ENCODE measurements around the gene FAM222A. TPM values are rescaled to one million over a fixed set of nuclear protein-coding genes. Genes with fewer than 3 reads are reported as not detected.

FAM222A gene
- total and polyA plus RNA-seq, 9 donors: 4.7 to 9.3 (median 5.9) TPM

GRCh38 chr12:109775172-109775881, 61.7 kb downstream of the FAM222A start:
- peaks cover 7% of the 10 kb centered on the region for H3K9me3 ChIP-seq (replicated peaks; ENCODE audit: control insufficient read depth, low read depth, low read length)
- H3K4me3 ChIP-seq (ENCODE audit: low read length): no peak overlapping the region
- no peak overlapping the region for H3K27ac ChIP-seq (ENCODE audit: low read length)
- H3K27me3 ChIP-seq (ENCODE audit: control insufficient read depth, insufficient read depth, low read length): peaks cover 4% of the 10 kb centered on the region
- H3K4me1 ChIP-seq (ENCODE audit: control insufficient read depth, insufficient read depth, low read length): no peaks in the 10 kb centered on the region
- DNase-seq: peak; percentile 72
- WGBS (ENCODE audit: insufficient coverage): 0% methylated on average over 2 of the region's 10 CpGs
- H3K36me3 ChIP-seq (ENCODE audit: control insufficient read depth, insufficient read depth, low read length): no peaks in the 10 kb centered on the region

DNA sequence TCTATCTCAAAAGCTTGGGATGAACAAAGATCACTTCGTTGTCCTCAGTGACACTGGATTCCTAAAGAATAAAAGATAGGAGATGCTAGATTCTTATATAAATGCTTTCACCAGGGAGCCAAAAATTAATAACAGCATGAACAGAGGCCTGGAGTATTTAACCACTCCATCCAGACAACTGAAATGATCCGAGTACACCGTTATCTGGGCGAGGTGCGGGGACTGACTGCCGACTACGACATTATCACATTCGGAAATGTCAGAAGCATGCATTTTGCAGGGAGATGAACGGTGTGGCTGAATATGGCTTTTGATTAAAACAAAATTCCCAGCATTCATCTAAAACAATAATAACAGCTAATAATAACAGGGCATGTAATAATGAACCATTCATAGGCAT, 63.0 kb downstream of the FAM222A start:
- no peak overlapping the region for H3K27ac ChIP-seq (ENCODE audit: low read length)
- H3K4me3 ChIP-seq (ENCODE audit: low read length): no peak overlapping the region
- no peaks in the 10 kb centered on the region for H3K36me3 ChIP-seq (ENCODE audit: control insufficient read depth, insufficient read depth, low read length)
- peaks cover 7% of the 10 kb centered on the region for H3K9me3 ChIP-seq (replicated peaks; ENCODE audit: control insufficient read depth, low read depth, low read length)
- no peaks in the 10 kb centered on the region for H3K4me1 ChIP-seq (ENCODE audit: control insufficient read depth, insufficient read depth, low read length)
- no peak for DNase-seq
- H3K27me3 ChIP-seq (ENCODE audit: control insufficient read depth, insufficient read depth, low read length): peaks cover 4% of the 10 kb centered on the region
- WGBS (ENCODE audit: insufficient coverage): 80% methylated on average over 1 of the region's 9 CpGs

DNA sequence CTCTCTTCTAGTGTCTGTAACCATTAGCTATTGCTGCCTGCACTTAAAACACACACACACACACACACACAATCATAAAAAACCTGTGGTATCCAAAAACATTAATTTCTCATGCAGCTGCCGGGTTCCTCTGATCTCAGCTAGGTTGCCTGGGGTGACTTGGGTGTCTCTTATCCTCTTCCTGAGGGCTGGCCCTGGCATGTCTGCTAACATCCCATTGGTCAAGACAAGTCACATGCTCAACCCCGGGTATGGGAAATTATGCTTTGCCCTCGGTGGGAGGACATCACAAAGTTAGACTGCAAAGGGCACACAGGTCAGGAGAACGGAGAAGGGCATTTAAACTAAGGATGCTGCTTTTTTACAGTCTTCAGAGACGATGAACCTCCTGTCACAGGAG, 63.9 kb downstream of the FAM222A start:
- 31% methylated on average over 3 of the region's 5 CpGs for WGBS (ENCODE audit: insufficient coverage)
- Histone ChIP-seq H3K4me3 (ENCODE audit: low read length) (no peak overlapping the region), H3K9me3 (replicated peaks; ENCODE audit: control insufficient read depth, low read depth, low read length) (peaks cover 7% of the 10 kb centered on the region), H3K27me3 (ENCODE audit: control insufficient read depth, insufficient read depth, low read length) (peaks cover 4% of the 10 kb centered on the region), H3K36me3 (ENCODE audit: control insufficient read depth, insufficient read depth, low read length) (no peaks in the 10 kb centered on the region), H3K4me1 (ENCODE audit: control insufficient read depth, insufficient read depth, low read length) (no peaks in the 10 kb centered on the region), H3K27ac (ENCODE audit: low read length) (no peak overlapping the region)
- no peak for DNase-seq

DNA sequence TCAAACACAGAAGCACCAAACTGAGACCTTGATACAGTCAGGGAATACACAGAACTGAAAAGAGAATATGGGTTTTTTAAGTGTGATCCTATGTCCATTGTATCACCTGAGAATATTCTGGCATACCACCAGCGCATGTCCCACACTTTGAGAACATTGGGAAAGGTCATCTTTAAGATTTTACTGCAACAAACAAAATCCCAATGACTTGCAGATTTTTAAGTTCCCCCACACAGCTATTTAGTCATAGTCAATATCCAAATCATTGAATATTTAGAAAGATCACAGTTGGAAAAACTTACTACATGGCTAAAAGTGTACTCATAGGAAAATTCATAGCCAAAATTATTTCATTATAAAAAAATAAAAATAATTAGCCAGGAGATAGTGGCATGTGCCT, 65.1 kb downstream of the FAM222A start:
- no peak overlapping the region for H3K4me3 ChIP-seq (ENCODE audit: low read length)
- no peaks in the 10 kb centered on the region for H3K36me3 ChIP-seq (ENCODE audit: control insufficient read depth, insufficient read depth, low read length)
- WGBS (ENCODE audit: insufficient coverage): no CpG with 5 or more reads among the region's 1 CpG
- H3K4me1 ChIP-seq (ENCODE audit: control insufficient read depth, insufficient read depth, low read length): no peaks in the 10 kb centered on the region
- DNase-seq: no peak
- no peak overlapping the region for H3K27ac ChIP-seq (ENCODE audit: low read length)
- peaks cover under 1% of the 10 kb centered on the region for H3K27me3 ChIP-seq (ENCODE audit: control insufficient read depth, insufficient read depth, low read length)
- H3K9me3 ChIP-seq (replicated peaks; ENCODE audit: control insufficient read depth, low read depth, low read length): peaks cover 7% of the 10 kb centered on the region

DNA sequence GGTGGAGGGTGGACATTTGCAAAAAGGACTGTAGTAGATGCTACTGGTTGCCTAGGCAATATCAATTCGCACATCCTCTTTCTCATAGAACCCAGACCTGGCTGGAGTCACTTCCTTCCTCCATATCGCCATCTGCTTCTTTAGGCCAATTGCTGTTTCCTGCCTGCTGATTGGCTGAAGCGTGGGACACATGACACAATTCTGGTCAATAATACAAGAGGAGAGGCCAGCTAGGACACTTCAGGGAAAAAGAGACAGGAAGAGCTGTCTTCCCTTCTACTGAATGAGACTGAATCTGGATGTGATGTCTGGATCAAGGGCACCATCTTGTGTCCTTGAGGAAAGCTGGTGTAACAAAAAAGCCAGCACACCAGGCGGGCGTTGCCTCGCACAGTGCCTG, 65.8 kb downstream of the FAM222A start:
- no peak overlapping the region for H3K27ac ChIP-seq (ENCODE audit: low read length)
- no peak overlapping the region for H3K4me3 ChIP-seq (ENCODE audit: low read length)
- H3K36me3 ChIP-seq (ENCODE audit: control insufficient read depth, insufficient read depth, low read length): no peaks in the 10 kb centered on the region
- H3K9me3 ChIP-seq (replicated peaks; ENCODE audit: control insufficient read depth, low read depth, low read length): peaks cover 7% of the 10 kb centered on the region
- no peak for DNase-seq
- WGBS (ENCODE audit: insufficient coverage): 89% methylated on average over 5 of the region's 6 CpGs
- H3K4me1 ChIP-seq (ENCODE audit: control insufficient read depth, insufficient read depth, low read length): no peaks in the 10 kb centered on the region
- no peaks in the 10 kb centered on the region for H3K27me3 ChIP-seq (ENCODE audit: control insufficient read depth, insufficient read depth, low read length)

DNA sequence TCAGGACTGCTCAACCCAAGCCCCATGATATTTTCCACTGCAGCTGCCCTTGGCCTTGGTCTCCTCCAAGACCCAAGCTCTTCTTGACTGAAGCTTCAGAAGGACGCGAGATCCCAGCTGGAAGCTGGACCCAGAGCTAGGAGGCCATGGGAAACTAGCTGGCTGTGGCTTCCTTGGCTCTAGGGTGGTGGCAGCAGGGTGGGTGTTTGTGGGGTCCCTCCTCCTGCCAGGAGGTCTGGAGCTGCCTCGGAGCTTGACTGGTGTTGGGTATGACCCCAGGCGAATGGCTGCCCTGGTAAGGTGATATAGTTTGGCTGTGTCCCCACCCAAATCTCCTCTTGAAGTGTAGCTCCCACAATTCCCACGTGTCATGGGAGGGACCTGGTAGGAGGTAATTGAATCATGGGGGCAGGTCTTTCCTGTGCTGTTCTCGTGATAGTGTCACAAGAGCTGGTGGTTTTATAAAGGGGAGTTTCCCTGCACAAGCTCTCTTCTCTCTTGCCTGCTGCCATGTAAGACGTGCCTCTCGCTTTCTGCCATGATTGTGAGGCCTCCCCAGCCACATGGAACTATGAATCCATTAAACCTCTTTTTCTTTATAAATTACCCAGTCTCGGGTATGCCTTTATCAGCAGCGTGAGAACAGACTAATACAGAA, 68.2 kb downstream of the FAM222A start:
- H3K36me3 ChIP-seq (ENCODE audit: control insufficient read depth, insufficient read depth, low read length): peaks cover 4% of the 10 kb centered on the region
- no peaks in the 10 kb centered on the region for H3K27me3 ChIP-seq (ENCODE audit: control insufficient read depth, insufficient read depth, low read length)
- no peak for DNase-seq
- H3K27ac ChIP-seq (ENCODE audit: low read length): no peak overlapping the region
- H3K4me3 ChIP-seq (ENCODE audit: low read length): no peak overlapping the region
- H3K4me1 ChIP-seq (ENCODE audit: control insufficient read depth, insufficient read depth, low read length): no peaks in the 10 kb centered on the region
- H3K9me3 ChIP-seq (replicated peaks; ENCODE audit: control insufficient read depth, low read depth, low read length): peaks cover 7% of the 10 kb centered on the region
- WGBS (ENCODE audit: insufficient coverage): 87% methylated on average over 6 of the region's 10 CpGs

- H3K27me3 ChIP-seq (ENCODE audit: control insufficient read depth, insufficient read depth, low read length): no peaks in the 10 kb centered on the region
- H3K4me1 ChIP-seq (ENCODE audit: control insufficient read depth, insufficient read depth, low read length): no peaks in the 10 kb centered on the region
- peaks cover 4% of the 10 kb centered on the region for H3K36me3 ChIP-seq (ENCODE audit: control insufficient read depth, insufficient read depth, low read length)
- 84% methylated on average over 9 of the region's 9 CpGs for WGBS (ENCODE audit: insufficient coverage)
- H3K9me3 ChIP-seq (replicated peaks; ENCODE audit: control insufficient read depth, low read depth, low read length): peaks cover 7% of the 10 kb centered on the region
- no peak overlapping the region for H3K27ac ChIP-seq (ENCODE audit: low read length)
- DNase-seq: no peak
- H3K4me3 ChIP-seq (ENCODE audit: low read length): no peak overlapping the region
Measured at GRCh38 chr12:109782326-109782703, 68.7 kb downstream of the FAM222A start.

DNA sequence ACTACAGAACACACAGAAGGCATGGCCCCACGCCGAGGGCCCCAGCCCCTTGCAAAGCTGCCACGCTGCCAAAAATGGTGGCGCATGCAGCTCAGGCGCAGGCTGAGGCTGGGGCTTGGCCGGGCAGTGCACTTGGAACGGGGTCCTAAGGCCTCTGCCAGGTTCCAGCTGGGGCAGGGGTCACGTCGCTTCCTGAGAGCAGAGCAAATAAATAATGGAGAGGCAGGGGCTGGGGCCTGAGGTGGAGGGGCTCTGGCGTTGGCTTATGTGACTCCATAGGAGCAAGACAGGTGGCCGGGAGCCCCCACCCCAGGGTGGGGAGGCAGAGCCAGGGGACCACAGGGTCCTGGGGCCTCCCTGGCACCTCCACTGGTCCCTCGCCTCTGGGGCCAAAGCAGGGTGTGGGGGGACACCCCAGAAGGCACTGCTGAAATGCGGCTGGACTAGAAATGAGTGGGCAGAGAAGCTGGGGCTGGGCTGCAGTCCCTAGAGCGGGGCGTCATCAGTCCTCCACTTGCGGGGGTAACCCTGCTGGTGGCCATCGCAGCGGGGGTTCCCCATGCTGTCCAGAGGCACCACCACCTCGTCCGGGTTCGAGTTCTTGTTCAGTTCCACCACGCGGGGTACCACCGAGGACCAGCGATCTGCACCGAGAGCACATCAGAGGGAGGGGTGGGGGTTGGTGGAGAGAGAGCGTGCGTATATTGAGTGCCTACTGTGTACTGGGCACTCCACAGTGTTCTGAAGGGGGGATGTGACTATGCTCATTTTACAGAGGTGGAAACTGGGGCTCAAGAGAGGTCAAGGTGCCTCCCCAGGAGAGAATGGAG, 69.7 kb downstream of the FAM222A start:
- H3K27ac ChIP-seq (ENCODE audit: low read length): no peak overlapping the region

GRCh38 chr12:109783965-109784244, 70.3 kb downstream of the FAM222A start:
- no peak overlapping the region for H3K27ac ChIP-seq (ENCODE audit: low read length)
- peaks cover 6% of the 10 kb centered on the region for H3K9me3 ChIP-seq (replicated peaks; ENCODE audit: control insufficient read depth, low read depth, low read length)
- DNase-seq: no peak
- H3K27me3 ChIP-seq (ENCODE audit: control insufficient read depth, insufficient read depth, low read length): no peaks in the 10 kb centered on the region
- H3K36me3 ChIP-seq (ENCODE audit: control insufficient read depth, insufficient read depth, low read length): peaks cover 4% of the 10 kb centered on the region
- H3K4me1 ChIP-seq (ENCODE audit: control insufficient read depth, insufficient read depth, low read length): no peaks in the 10 kb centered on the region
- 76% methylated on average over 8 of the region's 8 CpGs for WGBS (ENCODE audit: insufficient coverage)
- no peak overlapping the region for H3K4me3 ChIP-seq (ENCODE audit: low read length)

More for the DNA sequence above, 69.7 kb downstream of the FAM222A start:
- no peaks in the 10 kb centered on the region for H3K27me3 ChIP-seq (ENCODE audit: control insufficient read depth, insufficient read depth, low read length)
- H3K4me1 ChIP-seq (ENCODE audit: control insufficient read depth, insufficient read depth, low read length): no peaks in the 10 kb centered on the region
- no peak overlapping the region for H3K4me3 ChIP-seq (ENCODE audit: low read length)
- peaks cover 7% of the 10 kb centered on the region for H3K9me3 ChIP-seq (replicated peaks; ENCODE audit: control insufficient read depth, low read depth, low read length)
- 74% methylated on average over 25 of the region's 28 CpGs for WGBS (ENCODE audit: insufficient coverage)
- no peak for DNase-seq
- H3K36me3 ChIP-seq (ENCODE audit: control insufficient read depth, insufficient read depth, low read length): peaks cover 4% of the 10 kb centered on the region

DNA sequence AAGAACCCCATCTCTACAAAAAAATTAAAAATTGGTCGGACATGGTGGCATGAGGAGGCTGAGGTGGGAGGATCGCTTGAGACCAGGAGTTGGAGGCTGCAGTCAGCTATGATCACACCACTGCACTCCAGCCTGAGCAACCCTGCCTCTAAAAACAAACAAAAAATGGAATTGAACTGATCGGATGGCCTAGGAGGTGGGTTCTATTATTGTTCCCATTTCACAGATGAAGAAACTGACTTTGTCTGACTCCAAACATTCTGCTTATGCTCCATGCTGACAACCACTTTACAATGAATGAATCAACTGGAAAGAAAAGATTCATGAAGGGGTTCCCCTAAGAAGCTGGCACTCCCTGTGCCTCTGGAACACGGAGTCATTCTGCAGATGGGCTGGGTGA, 72.2 kb downstream of the FAM222A start:
- no peaks in the 10 kb centered on the region for H3K9me3 ChIP-seq (replicated peaks; ENCODE audit: control insufficient read depth, low read depth, low read length)
- no CpG with 5 or more reads among the region's 4 CpGs for WGBS (ENCODE audit: insufficient coverage)
- no peak overlapping the region for H3K4me3 ChIP-seq (ENCODE audit: low read length)
- no peaks in the 10 kb centered on the region for H3K27me3 ChIP-seq (ENCODE audit: control insufficient read depth, insufficient read depth, low read length)
- DNase-seq: no peak
- H3K4me1 ChIP-seq (ENCODE audit: control insufficient read depth, insufficient read depth, low read length): no peaks in the 10 kb centered on the region
- peaks cover 4% of the 10 kb centered on the region for H3K36me3 ChIP-seq (ENCODE audit: control insufficient read depth, insufficient read depth, low read length)
- H3K27ac ChIP-seq (ENCODE audit: low read length): no peak overlapping the region
